IMR-90 (cell line): Measurements from ENCODE around the gene SORCS1. TPM values are rescaled to one million over a fixed set of nuclear protein-coding genes. Genes with fewer than 3 reads are reported as not detected.

Experiments used
- ATAC-seq: fragments of 200-7000 bp; cut with Tn5 transposase; 2 replicates; pipeline ENCODE4 v1.9.1; 2020; ENCODE audit warnings: low read depth, mild to moderate bottlenecking, moderate library complexity
- BruUV-seq: library from RNA; stranded (reverse); fragments of 400-500 nt; replicated peaks from 2 replicates; lab custom pipeline; 2021; lab: Mats Ljungman, UMichigan
- CTCF ChIA-PET: fragments of 300-600 bp; formaldehyde crosslinking; extraction: SDS; loops from one replicate; lab custom pipeline; 2021; ENCODE audit warnings: antibody characterized with exemption; lab: Yijun Ruan, JAX
- POLR2A ChIA-PET: fragments of 300-600 bp; sonication (Branson Sonifier 250); formaldehyde crosslinking; loops from one replicate; lab custom pipeline; 2022; ENCODE audit warnings: antibody characterized with exemption; ENCODE audit not compliant: unreplicated experiment; lab: Charles Lee
- DNase-seq: peaks from one replicate; pipeline ENCODE4 v3.0.0; 2013
- H2AFZ ChIP-seq: replicated peaks from 2 replicates; pipeline ENCODE3; 2013; ENCODE audit warnings: low read length, mild to moderate bottlenecking; ENCODE audit not compliant: poor library complexity
- H2AK5ac ChIP-seq: 2 replicates; pipeline ENCODE4 v1.6.1; 2013; ENCODE audit warnings: low read depth, low read length, inconsistent platforms
- H2AK9ac ChIP-seq: replicated peaks from 2 replicates; pipeline ENCODE3; 2013; ENCODE audit warnings: mild to moderate bottlenecking, low read depth, low read length, moderate library complexity; ENCODE audit not compliant: poor library complexity
- H2BK120ac ChIP-seq: 2 replicates; pipeline ENCODE4 v1.6.1; 2013; ENCODE audit warnings: low read depth, low read length, inconsistent platforms
- H2BK15ac ChIP-seq: 3 replicates; pipeline ENCODE4 v1.6.1; 2013; ENCODE audit warnings: low read depth, low read length, inconsistent platforms
- H2BK20ac ChIP-seq: 2 replicates; pipeline ENCODE4 v1.6.1; 2013; ENCODE audit warnings: low read depth, mild to moderate bottlenecking, inconsistent platforms, low read length, moderate library complexity
- H2BK5ac ChIP-seq: 2 replicates; pipeline ENCODE4 v1.6.1; 2013; ENCODE audit warnings: mild to moderate bottlenecking, low read depth, low read length, inconsistent platforms; ENCODE audit not compliant: poor library complexity, severe bottlenecking
- H3K14ac ChIP-seq: replicated peaks from 2 replicates; pipeline ENCODE4 v1.6.1; 2013; ENCODE audit warnings: low read depth, low read length, inconsistent platforms
- H3K18ac ChIP-seq: 2 replicates; pipeline ENCODE4 v1.6.1; 2013; ENCODE audit warnings: low read depth, low read length, control low read depth
- H3K23ac ChIP-seq: 2 replicates; pipeline ENCODE4 v1.6.1; 2013; ENCODE audit warnings: low read depth, low read length, inconsistent platforms
- H3K27ac ChIP-seq: 2 replicates; pipeline ENCODE4 v1.5.1; 2013; ENCODE audit warnings: mild to moderate bottlenecking, control low read depth, low read length; ENCODE audit not compliant: insufficient read depth
- H3K27me3 ChIP-seq: 2 replicates; pipeline ENCODE4 v1.6.1; 2013; ENCODE audit warnings: low read length; ENCODE audit not compliant: control insufficient read depth, insufficient read depth
- H3K36me3 ChIP-seq: 2 replicates; pipeline ENCODE4 v1.6.1; 2013; ENCODE audit warnings: low read length, mixed read lengths; ENCODE audit not compliant: control insufficient read depth, insufficient read depth
- H3K4ac ChIP-seq: 2 replicates; pipeline ENCODE4 v1.6.1; 2013; ENCODE audit warnings: low read depth, low read length, inconsistent platforms
- H3K4me1 ChIP-seq: 2 replicates; pipeline ENCODE4 v1.6.1; 2013; ENCODE audit warnings: low read length, mixed read lengths; ENCODE audit not compliant: control insufficient read depth, insufficient read depth
- H3K4me2 ChIP-seq: 2 replicates; pipeline ENCODE4 v1.6.1; 2013; ENCODE audit warnings: low read depth, mild to moderate bottlenecking, control low read depth, low read length, moderate library complexity
- H3K4me3 ChIP-seq: 2 replicates; pipeline ENCODE4 v1.5.1; 2013; ENCODE audit warnings: low read depth, mild to moderate bottlenecking, control low read depth, low read length, moderate library complexity; ENCODE audit not compliant: insufficient read depth
- H3K56ac ChIP-seq: 2 replicates; pipeline ENCODE4 v1.6.1; 2013; ENCODE audit warnings: low read length, inconsistent platforms; ENCODE audit not compliant: insufficient read depth; ENCODE audit errors: extremely low read depth
- H3K79me1 ChIP-seq, 2 experiments: 2 replicates each; pipeline ENCODE4 v1.6.1; 2013; ENCODE audit warnings: low read length in 2 of 2, inconsistent platforms in 1 of 2, low read depth in 1 of 2
- H3K9ac ChIP-seq: 2 replicates; pipeline ENCODE4 v1.6.1; 2013; ENCODE audit warnings: low read depth, low read length, control low read depth
- H3K9me1 ChIP-seq: 2 replicates; pipeline ENCODE4 v1.6.1; 2013; ENCODE audit warnings: low read length, inconsistent platforms; ENCODE audit not compliant: insufficient read depth
- H3K9me3 ChIP-seq: 2 replicates; pipeline ENCODE4 v1.6.1; 2013; ENCODE audit warnings: low read length; ENCODE audit not compliant: control insufficient read depth, insufficient read depth
- H4K20me1 ChIP-seq: 2 replicates; pipeline ENCODE4 v1.6.1; 2013; ENCODE audit warnings: low read length, inconsistent platforms; ENCODE audit not compliant: insufficient read depth
- H4K5ac ChIP-seq: 2 replicates; pipeline ENCODE4 v1.6.1; 2013; ENCODE audit warnings: mild to moderate bottlenecking, low read depth, low read length, control low read depth
- H4K8ac ChIP-seq, 2 experiments: 2 replicates each; pipeline ENCODE4 v1.6.1; 2013; ENCODE audit warnings: low read depth in 2 of 2, low read length in 2 of 2, control low read depth in 1 of 2, inconsistent platforms in 1 of 2
- H4K91ac ChIP-seq: 2 replicates; pipeline ENCODE4 v1.6.1; 2013; ENCODE audit warnings: low read depth, low read length, inconsistent platforms; ENCODE audit not compliant: insufficient read depth
- BHLHE40 ChIP-seq: fragments of 150-350 bp; IDR thresholded peaks from 2 replicates; pipeline ENCODE4 v1.6.1; 2016; ENCODE audit warnings: mild to moderate bottlenecking, low read depth, low read length
- CEBPB ChIP-seq: IDR thresholded peaks from 2 replicates; pipeline ENCODE4 v1.6.1; 2012; ENCODE audit warnings: low read depth, low read length, improper control_type of control experiment
- CHD1 ChIP-seq: IDR thresholded peaks from 2 replicates; pipeline ENCODE4 v1.6.1; 2012; ENCODE audit warnings: low read depth, low read length, improper control_type of control experiment
- CTCF ChIP-seq: conservative IDR thresholded peaks from 2 replicates; pipeline ENCODE4 v1.5.1; 2012; ENCODE audit warnings: mild to moderate bottlenecking, low read depth, low read length, improper control_type of control experiment
- FOS ChIP-seq: fragments of 150-350 bp; IDR thresholded peaks from 2 replicates; pipeline ENCODE4 v1.6.1; 2016; ENCODE audit warnings: low read depth, low read length
- MAFK ChIP-seq: IDR thresholded peaks from 2 replicates; pipeline ENCODE4 v1.6.1; 2012; ENCODE audit warnings: low read depth, low read length, improper control_type of control experiment
- MAZ ChIP-seq: IDR thresholded peaks from 2 replicates; pipeline ENCODE4 v1.6.1; 2012; ENCODE audit warnings: low read depth, mild to moderate bottlenecking, low read length, improper control_type of control experiment, moderate library complexity, borderline replicate concordance
- MXI1 ChIP-seq: IDR thresholded peaks from 2 replicates; pipeline ENCODE4 v1.6.1; 2012; ENCODE audit warnings: low read depth, mild to moderate bottlenecking, low read length, moderate library complexity, borderline replicate concordance
- NFE2L2 ChIP-seq: fragments of 150-350 bp; IDR thresholded peaks from 2 replicates; pipeline ENCODE4 v1.6.1; 2016; ENCODE audit warnings: low read depth, mild to moderate bottlenecking, low read length
- POLR2A ChIP-seq: IDR thresholded peaks from 2 replicates; pipeline ENCODE4 v1.6.1; 2012; ENCODE audit warnings: mild to moderate bottlenecking, low read depth, low read length
- RAD21 ChIP-seq: IDR thresholded peaks from 2 replicates; pipeline ENCODE4 v1.6.1; 2012; ENCODE audit warnings: low read length, improper control_type of control experiment
- RCOR1 ChIP-seq: IDR thresholded peaks from 2 replicates; pipeline ENCODE4 v1.6.1; 2012; ENCODE audit warnings: mild to moderate bottlenecking, low read length, improper control_type of control experiment; ENCODE audit not compliant: insufficient replicate concordance
- RFX5 ChIP-seq: IDR thresholded peaks from 2 replicates; pipeline ENCODE4 v1.8.0; 2012; ENCODE audit warnings: low read depth, mild to moderate bottlenecking, low read length, moderate library complexity
- SMC3 ChIP-seq: fragments of 150-350 bp; IDR thresholded peaks from 2 replicates; pipeline ENCODE4 v1.6.1; 2016; ENCODE audit warnings: low read depth, mild to moderate bottlenecking, antibody characterized with exemption, low read length, moderate library complexity
- WGBS, 2 experiments: methylation state at CpG; one replicate each; pipeline versions ENCODE4 v1.1.5 to v1.1.7; 2013; ENCODE audit warnings: missing lambda C conversion rate in 2 of 2; ENCODE audit not compliant: insufficient read length in 1 of 2; ENCODE audit errors: extremely low coverage in 2 of 2; 5-methylcytosine and 5-hydroxymethylcytosine counted together
- dilution Hi-C: fragments of 300-500 bp; cut with HindIII; formaldehyde crosslinking; loops from one replicate; pipeline ENCODE4 v1.14.3; 2018; ENCODE audit warnings: low sequenced_read_pairs; ENCODE audit not compliant: unreplicated experiment
- in situ Hi-C: fragments of 300-500 bp; cut with MboI; formaldehyde crosslinking; loops from 3 replicates; pipeline ENCODE4 v1.14.3; 2019; ENCODE audit warnings: low sequenced_read_pairs, inconsistent platforms, mixed read lengths
- intact Hi-C: fragments of 100-400 bp; cut with micrococcal nuclease; formaldehyde crosslinking; loops from 2 replicates; pipeline ENCODE4 v1.10.0; 2022
- polyA plus RNA-seq, 3 experiments: library from polyadenylated mRNA; depleted of rRNA; stranded (reverse); fragments of >200 nt; gene quantifications; 2 replicates each; pipeline ENCODE4 v1.2.3, GENCODE V29; 2012; ENCODE audit warnings: low replicate concordance in 1 of 3
- total RNA-seq: library from RNA; depleted of rRNA; stranded (reverse); fragments of >200 nt; gene quantifications from 2 replicates; pipeline ENCODE4 v1.2.3, GENCODE V29; 2012
- TF ChIP-seq, protein P1 (sequence below): fragments of 150-350 bp; IDR thresholded peaks from 2 replicates; pipeline ENCODE4 v1.6.1; 2017; ENCODE audit warnings: mild to moderate bottlenecking, antibody characterized with exemption, low read length, low read depth
- TF ChIP-seq, protein P2 (sequence below): fragments of 150-350 bp; IDR thresholded peaks from 2 replicates; pipeline ENCODE4 v1.6.1; 2016; ENCODE audit warnings: low read depth, mild to moderate bottlenecking, low read length, moderate library complexity, borderline replicate concordance

The SORCS1 gene
- total and polyA plus RNA-seq, 2 of the 4 experiments (the other 2 are of a cell fraction), result under 0.01 TPM; not detected in 1

- H3K36me3 ChIP-seq, result no peaks in the 10 kb centered on the region
- TF ChIP-seq CTCF (no peak), RCOR1 (no peak), NFE2L2 (no peak), RFX5 (no peak), POLR2A (no peak), CHD1 (no peak), SMC3 (no peak), RAD21 (no peak), MAZ (no peak), MAFK (no peak), FOS (no peak), MXI1 (no peak), BHLHE40 (no peak), CEBPB (no peak)
- TF ChIP-seq, protein P1, sequence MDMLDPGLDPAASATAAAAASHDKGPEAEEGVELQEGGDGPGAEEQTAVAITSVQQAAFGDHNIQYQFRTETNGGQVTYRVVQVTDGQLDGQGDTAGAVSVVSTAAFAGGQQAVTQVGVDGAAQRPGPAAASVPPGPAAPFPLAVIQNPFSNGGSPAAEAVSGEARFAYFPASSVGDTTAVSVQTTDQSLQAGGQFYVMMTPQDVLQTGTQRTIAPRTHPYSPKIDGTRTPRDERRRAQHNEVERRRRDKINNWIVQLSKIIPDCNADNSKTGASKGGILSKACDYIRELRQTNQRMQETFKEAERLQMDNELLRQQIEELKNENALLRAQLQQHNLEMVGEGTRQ, result no peak
- TF ChIP-seq, protein P2, sequence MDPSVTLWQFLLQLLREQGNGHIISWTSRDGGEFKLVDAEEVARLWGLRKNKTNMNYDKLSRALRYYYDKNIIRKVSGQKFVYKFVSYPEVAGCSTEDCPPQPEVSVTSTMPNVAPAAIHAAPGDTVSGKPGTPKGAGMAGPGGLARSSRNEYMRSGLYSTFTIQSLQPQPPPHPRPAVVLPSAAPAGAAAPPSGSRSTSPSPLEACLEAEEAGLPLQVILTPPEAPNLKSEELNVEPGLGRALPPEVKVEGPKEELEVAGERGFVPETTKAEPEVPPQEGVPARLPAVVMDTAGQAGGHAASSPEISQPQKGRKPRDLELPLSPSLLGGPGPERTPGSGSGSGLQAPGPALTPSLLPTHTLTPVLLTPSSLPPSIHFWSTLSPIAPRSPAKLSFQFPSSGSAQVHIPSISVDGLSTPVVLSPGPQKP, result no peak
- no CpG with 5 or more reads among the region's 1 CpG for WGBS, 2 experiments
- dilution Hi-C loops, result no loop called here
- no peak overlapping the region for H3K56ac ChIP-seq
- H2BK120ac ChIP-seq, result no peak overlapping the region
- H4K20me1 ChIP-seq, result no peaks in the 10 kb centered on the region
- no peak overlapping the region for H2AFZ ChIP-seq
- no peak overlapping the region for H2BK20ac ChIP-seq
- H3K23ac ChIP-seq, result no peak overlapping the region
- no peak overlapping the region for H3K4me2 ChIP-seq
- H3K14ac ChIP-seq, result no peak overlapping the region
- H4K8ac ChIP-seq, result no peak overlapping the region
- H2AK5ac ChIP-seq, result no peak overlapping the region
- H3K9me3 ChIP-seq, result peaks cover 18% of the 10 kb centered on the region
- intact Hi-C loops, result no loop called here
- ChIA-PET POLR2A (no interaction called here), CTCF (no interaction called here)
- H3K27me3 ChIP-seq, result no peaks in the 10 kb centered on the region
- no peak overlapping the region for H3K4me3 ChIP-seq
- no peak for ATAC-seq
- H4K5ac ChIP-seq, result no peak overlapping the region
- H3K27ac ChIP-seq, result no peak overlapping the region
- H3K9me1 ChIP-seq, result no peaks in the 10 kb centered on the region
- H2BK5ac ChIP-seq, result no peak overlapping the region
- H3K4ac ChIP-seq, result no peak overlapping the region
- no peak overlapping the region for H3K9ac ChIP-seq
- in situ Hi-C loops, result no loop called here
- H2BK15ac ChIP-seq, result no peak overlapping the region
- no peaks in the 10 kb centered on the region for H3K4me1 ChIP-seq
- DNase-seq, result no peak
- BruUV-seq, result no TSS peak
- H4K91ac ChIP-seq, result no peak overlapping the region
- no peak overlapping the region for H3K18ac ChIP-seq
- H3K79me1 ChIP-seq, result no peaks in the 10 kb centered on the region
- H2AK9ac ChIP-seq, result no peak overlapping the region
Measured at GRCh38 chr10:106971411-106971831, 193.1 kb downstream of the SORCS1 start.
